Retina (tissue), 1 donor: Measurements from ENCODE around the gene AKT1.
"Not testable (repeated sequence)": the region's sequence is repeated elsewhere in the genome, so short reads cannot be mapped to it uniquely, and the experiment has no call there.

ENCODE experiments used
- DNase-seq: peaks from one replicate; pipeline ENCODE4 v3.0.0-alpha.2; 2016

AKT1 gene

DNA sequence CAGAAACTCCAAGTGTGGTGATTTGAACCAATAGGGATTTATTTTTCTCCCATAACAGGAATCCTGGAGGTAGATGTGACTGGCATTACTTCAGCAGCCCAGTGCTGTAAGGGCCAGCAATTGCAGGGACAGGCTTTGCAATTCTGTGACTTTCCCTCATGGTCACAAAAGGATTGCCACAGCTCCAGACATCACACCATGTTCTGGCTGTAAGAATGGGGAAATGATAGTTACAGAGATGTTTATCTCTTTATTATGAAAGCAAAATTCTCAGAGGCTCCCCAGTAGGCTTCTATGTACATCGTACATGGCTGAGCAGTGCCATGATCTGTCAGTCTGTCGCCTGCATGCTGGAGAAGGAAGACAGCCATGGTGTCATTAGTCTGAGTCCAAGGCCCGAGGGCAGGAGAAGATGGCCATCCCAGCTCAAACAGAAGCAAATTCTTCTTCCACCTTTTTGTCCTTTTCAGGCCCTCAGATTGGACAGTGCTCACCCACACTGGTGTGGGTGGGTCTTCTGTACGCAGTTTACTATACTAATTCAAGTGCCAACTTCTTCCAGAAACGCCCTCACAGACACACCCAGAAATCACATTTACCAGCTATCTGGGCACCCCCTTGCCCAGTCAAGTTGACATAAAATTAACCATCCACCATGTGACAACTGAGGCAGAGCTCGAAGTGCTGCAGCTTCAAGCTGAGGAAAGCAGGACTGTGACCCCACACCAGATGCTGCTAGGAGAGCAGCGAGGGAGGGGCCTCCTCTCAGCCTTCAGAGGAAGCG lies 22.6 kb upstream of the AKT1 start:
- DNase-seq: no peak

DNA sequence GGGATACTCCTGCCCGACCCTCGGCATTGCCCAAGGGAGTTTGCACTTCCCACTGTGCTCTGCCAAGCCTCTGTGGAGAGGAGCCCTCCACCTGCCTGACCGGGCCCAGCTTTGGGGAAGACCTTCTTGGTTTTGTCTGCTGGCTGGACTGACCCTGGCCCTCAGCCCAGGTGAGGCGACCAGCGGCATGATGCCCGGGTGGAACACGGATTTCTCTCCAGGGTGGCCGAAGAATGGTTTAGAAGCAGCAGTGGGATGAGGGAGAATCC lies 21.0 kb upstream of the AKT1 start:
- no peak for DNase-seq

DNA sequence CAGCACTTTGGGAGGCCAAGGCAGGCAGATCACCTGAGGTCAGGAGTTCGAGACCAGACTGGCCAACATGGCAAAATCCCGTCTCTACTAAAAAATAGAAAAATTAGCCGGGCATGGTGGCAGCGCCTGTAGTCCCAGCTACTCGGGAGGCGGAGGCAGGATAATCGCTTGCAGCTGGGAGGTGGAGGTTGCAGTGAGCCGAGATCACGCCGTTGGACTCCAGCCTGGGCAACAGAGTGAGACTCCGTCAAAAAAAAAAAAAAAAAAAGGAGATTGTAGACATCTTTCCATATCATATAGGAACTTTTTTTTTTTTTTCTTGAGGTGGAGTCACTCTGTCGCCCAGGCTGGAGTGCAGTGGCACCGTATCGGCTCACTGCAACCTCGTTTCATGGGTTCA lies 19.2 kb upstream of the AKT1 start:
- not testable (repeated sequence) for DNase-seq

DNA sequence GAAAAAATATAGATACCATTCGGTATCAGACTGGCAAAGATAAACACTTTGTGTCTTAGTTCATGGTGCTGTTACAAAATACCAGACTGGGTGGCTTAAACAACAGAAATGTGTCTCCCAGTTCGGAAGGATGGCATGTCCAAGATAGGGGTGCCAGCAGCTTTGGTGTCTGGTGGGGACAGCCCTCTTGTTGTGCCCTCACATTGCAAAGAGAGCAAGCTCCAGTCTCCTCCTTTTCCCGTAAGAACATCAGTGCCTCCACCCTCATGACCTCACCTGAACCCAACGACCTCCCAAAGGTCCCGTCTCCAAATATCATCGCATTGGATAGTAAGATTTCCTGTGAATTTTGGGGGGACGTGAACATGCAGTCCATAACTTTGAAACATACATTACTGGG lies 17.7 kb upstream of the AKT1 start:
- DNase-seq: no peak

DNA sequence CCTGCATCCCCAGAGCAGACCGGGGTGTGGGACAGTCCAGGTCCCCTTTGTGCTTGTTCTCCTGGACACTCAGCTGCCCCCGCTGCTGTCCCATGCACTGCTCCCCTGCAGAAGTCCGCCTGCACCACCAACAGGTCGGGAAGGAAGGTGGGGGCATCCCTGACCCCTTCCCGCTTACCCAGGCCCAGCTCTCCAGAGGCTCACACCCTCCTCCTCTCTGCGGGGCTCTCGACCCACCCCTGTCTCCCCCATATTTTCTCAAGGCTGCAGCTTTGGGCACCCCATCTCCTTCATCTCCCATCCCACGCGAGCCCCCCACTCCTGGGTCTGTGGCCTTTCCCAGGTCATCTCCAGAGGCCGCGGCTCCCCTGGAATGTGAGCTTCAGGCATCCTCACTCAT lies 14.8 kb upstream of the AKT1 start:
- DNase-seq: no peak

DNA sequence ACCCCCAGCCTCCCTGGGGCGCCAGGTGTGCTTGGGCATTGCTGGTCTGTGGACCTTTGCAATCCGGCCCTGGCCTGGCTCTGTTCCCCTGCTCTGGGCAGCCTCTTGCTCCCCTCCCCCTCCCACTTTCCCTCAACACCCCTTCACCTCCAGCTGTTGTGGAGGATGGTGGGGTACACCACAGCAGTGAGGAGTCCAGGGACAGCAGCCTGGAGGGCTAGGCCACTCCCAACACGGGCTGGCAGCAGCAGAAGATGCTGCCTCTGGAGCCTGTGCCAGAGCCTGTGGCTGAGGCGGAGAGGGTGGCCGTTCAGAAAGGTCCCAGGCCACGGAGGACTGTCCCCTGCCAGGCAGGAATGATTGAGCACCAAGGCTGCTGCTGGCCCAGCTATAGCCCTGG lies 12.9 kb upstream of the AKT1 start:
- DNase-seq: no peak

DNA sequence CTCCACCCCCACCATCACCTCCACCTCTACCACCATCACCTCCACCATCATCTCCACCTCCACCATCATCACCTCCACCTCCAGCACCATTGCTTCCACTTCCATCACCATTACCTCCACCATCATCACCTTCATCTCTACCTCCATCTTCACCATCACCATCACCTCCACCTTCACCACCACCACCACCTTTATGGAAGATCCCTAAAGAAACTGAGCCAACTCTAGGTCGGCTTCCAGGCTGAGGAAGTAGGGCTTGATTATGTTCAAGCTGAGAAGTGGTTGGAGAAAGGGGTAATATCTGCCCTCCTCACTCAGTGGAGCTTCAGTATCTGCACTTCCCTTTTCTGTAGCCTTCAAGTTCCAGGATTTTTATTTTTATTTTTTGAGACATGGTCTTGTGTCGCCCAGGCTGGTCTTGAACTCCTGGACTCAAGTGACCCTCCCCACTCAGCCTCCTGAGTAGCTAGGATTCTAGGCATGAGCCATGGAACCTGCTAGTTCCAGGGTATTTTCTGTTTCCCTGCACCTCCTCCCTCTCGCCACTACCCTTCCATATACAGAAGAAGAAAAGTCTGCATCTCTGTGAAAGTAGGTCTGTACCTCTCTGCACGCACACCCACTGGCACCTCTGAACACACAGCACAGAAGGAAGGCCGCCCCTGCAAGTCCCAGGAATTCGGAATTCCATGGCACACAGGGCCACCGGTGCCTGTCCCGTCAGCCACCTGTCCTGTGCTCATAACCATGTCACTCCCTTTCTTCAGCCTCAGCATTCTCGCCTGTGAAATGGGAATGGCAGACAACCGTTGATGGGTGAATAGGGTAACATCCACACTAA lies 11.3 kb upstream of the AKT1 start:
- no peak for DNase-seq

DNA sequence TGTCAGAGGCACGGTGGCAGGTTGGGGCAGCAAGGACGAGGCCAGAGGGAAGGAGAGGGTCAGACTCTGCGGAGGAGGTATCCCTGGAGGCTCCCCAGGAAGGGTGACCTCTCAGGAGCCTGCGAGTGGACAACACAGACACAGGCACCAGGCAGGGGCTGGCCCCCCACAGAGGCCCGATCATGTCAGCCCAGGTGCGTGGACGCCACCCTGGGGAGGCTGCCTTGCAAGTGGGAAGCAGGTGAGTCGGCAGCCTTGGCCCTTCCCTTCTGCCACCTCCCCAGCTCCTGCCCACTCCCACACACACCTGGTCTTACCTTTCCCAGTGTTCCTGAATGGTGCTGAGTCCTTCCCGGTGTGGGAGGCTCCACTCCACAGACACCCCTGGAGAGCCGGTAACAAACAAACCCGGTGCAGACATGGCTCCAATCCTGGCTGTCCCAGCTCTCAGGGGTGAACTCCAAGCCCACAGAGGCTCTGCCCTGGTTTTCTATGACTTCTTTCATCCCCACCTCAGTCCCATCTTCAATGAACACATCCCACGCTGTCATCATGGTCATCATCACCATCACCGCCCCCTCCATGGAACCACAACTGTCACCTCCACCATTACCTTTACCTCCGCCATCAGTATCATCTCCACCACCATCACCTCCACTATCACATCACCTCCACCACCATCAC lies 10.5 kb upstream of the AKT1 start:
- DNase-seq: no peak

DNA sequence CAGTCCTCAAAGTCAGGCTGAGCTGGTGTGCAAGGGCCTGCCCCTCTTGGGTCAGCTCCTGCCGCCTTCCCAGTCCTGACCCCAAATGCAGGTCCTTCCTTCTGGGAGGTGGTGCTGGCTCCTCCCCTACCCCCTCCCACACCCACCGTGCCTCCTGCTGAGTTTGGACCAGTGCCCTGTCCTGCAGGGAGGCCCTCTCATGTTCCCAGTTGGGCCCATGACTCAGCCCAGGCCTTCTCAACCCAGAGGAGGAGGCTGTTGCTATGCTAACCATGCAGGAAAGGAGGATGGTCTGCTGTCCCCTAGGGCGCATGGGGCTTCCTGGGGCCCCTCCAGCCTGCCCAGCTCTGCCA lies 9.8 kb upstream of the AKT1 start:
- no peak for DNase-seq

DNA sequence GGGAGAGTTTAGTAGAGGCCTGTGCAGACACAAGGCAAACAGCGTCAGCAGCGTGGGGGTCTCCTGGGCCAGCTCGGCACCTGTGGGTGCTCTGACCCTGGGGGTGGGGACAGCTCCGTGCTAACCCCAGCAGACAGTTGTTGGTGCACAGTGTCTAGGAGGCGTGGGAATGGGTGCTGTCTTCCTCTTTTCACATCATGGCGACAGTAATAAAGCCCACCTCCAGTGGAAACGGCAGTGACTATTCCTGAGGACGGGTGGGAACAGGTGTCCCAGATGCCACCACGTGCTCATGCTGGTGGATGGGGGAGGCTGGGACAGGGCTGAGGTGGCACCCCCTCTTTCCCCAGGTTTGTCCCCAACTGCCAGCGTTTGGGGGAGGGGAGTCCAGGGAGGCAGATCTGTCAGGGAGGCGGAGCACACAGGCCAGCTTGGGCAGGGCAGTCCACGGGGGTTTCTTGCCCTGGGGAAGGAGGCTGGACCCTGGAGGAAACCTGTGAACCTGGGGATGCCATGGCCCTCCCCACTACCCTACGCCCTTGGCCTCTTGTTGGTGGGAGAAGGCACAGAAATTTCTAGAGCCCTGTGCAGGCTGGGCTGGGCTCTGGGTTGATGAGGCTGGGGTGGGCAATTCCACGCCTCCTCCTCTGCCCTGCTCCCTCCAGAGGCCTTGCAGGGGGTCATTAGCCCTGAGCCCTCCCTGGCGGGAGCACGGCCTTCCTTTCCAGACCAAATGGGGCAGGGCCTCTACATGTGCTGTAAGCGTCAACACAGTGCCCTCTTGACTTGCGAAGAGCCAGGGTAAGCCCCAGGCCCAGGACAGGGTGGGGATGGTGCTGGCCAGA lies 9.2 kb upstream of the AKT1 start:
- DNase-seq: no peak

DNA sequence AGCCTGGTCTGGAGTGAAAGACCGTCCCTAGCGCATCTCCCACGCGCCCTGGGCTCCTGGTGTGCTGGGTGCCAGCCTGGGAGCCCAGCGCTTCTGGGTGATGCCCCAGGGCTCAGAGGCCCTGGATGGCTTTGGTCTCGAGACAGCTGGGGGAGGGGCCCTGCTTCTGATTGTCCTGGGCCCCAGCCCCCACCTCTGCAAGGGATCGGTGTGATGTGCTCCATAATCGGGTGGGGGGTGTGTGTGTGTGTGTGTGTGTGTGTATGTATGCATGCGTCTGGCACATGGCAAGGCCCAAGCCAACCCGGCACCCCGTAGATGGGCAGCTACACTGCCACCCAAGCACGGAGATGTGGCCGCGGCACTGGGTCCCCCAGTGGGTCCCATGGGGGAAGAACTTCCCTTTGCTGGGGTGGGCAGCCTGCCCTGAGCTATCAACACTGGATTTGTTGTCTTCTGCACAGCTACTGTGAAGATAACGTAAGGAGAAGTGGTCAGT lies 8.4 kb upstream of the AKT1 start:
- DNase-seq: no peak

DNA sequence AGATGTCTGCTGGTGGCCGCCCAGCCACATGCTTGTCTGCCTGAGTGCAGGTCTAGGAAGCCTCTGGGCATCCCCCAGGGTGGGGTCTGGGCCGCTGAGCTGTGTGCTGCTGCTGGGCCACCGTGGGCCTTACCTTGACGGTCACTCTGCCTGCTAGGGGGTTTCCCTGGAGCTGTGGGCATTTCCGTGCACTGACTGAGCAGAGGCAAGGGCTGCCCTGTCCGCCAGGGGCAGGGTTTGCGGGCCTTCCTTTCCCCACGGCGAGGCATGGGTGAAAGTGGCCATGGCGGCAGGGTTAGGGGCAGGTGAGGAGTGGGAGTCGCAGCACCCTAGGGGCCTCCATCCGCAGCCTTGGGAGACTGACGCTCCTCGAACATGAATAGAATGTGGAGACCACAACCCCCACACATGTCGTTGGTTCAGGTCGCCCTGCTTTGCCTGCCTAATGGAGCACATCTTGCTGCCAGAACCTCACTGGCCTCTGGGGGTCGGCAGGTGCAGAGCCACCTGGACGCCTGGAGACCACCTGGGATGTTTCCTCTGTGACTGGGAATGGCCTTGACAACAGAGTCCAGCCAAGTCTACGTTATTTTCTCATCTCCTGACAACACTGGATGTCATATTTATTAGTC lies 7.8 kb upstream of the AKT1 start:
- no peak for DNase-seq

DNA sequence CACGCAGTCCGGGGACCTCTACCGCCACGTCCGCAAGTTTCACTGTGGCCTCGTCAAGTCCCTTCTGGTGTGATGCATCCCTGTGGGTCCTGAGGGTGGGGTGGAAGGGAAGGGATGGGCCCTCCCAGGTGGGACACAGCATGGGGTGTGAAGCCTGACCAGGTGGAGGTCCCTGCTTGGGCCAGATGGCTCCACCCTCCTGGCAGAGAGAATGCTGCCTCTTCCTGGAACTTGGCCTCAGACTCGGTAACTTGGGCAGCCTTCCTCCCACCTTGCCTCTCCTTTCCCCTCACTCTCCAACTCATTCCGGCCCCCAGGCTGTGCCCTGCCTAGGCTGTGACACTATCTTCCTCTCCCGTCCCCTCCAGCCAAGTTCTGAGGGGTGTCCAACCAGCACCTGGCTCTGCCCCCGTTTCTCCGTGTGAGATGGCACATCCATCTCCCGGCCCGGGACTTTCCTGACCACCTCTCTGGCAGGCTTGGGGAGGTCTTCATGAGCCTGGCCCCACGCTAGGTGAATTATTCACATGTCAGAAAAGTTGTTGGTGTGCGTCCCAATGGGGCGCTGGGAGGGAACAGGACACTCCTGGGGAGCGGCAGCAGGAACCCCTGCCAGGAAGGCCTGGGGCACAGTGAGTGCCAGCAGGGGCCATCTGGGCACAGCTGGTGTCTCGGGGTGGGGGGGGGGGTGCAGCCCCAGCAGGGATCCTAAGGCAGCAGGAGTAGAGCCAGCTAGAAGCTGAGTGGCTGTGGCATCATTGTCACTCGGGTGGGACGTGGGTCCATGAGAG lies 7.0 kb upstream of the AKT1 start:
- DNase-seq: no peak

DNA sequence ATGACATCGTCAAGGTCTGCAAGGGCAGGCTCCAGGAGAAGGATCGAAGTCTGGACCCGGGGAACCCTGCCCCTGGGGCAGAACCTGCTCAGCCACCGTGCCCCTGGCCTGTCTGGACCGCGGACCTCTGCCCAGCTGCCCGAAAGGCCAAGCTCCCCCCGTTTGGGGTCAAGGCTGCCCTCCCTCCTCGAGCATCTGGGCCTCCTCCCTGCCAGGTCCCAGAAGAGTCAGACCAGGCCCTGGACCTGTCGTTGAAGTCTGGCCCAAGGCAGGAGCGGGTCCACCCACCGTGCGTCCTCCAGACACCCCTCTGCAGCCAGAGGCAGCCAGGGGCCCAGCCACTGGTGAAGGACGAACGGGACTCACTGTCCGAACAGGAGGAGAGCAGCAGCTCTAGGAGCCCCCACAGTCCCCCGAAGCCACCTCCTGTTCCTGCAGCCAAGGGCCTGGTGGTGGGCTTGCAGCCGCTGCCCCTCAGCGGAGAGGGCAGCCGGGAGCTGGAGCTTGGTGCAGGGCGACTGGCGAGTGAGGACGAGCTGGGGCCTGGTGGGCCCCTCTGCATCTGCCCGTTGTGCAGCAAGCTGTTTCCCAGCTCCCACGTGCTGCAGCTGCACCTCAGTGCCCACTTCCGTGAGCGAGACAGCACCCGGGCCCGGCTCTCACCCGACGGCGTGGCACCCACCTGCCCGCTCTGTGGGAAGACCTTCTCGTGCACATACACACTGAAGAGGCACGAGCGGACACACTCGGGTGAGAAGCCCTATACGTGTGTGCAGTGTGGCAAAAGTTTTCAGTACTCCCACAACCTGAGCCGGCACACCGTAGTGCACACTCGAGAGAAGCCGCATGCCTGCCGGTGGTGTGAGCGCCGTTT lies 6.2 kb upstream of the AKT1 start:
- DNase-seq: no peak

DNA sequence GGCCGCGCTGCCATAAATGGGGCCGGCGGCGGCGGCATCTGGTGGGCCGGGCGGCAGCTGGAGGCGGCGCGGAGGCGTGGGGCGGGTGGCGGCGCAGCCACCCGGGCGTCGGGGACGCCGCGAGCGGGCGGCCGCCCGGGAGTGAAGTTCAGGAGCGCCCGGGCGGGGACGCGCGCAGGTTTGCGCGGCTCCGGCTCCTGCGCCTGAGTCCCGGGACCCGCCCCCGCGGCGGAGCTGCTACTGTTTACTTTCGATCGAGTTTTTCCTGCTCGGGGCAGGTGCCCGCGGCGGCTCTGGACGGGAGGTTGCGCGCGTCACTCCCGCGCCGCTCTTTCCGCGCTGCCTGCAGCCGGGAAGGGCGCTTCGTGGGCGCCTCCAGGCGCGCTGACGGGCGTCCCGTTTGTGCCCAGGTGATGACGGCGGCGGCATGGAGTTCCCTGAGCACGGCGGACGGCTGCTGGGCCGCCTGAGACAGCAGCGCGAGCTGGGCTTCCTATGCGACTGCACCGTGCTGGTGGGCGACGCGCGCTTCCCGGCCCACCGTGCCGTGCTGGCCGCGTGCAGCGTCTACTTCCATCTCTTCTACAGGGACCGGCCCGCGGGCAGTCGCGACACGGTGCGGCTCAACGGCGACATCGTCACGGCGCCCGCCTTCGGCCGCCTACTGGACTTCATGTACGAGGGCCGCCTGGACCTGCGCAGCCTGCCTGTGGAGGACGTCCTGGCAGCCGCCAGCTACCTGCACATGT lies 5.4 kb upstream of the AKT1 start, which contains the start of gene ZBTB42:
ZBTB42 (plus strand) TSS at position 331 of the 749 bp plus-strand sequence; CDS start at position 428, 97 bp downstream.
- peak; percentile 77 for DNase-seq

DNA sequence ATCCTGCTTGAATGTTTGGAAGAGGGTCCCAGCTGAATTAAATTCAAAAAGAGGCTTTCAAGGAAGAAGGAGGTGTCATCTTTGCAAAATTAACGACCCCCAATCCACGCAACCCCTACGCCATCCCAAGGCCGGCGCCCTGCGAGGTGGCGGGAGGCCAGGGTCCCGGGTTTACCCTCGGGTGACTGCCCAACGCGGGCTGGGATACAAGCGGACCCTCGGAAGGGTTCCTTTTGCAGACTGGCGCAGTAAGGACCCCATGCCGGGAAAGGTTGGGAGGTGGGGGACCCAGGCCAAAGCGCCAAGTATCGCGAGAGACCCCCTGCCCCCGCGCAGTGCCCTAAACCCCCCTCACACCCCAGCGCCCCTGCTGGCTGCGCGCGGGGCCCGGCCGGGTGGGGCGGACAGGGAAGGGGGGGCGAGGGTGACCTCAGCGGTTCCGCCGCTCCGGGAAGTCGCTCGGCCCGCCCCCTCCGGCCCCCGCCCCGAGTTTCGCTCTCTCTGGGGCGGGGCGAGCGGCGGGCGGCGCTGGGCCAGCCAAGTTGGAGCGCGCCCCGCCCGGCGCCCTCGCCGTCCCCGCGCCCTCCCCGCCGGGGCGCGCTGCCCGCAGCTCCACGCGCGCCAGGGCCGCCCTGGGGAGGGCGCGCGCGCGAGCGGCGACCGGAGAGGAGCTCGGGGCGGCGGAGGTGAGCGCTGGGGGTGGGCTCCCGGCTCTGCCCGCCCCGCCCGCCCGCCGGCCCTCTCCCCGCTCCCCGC lies 4.6 kb upstream of the AKT1 start:
- DNase-seq: peak; percentile 70

DNA sequence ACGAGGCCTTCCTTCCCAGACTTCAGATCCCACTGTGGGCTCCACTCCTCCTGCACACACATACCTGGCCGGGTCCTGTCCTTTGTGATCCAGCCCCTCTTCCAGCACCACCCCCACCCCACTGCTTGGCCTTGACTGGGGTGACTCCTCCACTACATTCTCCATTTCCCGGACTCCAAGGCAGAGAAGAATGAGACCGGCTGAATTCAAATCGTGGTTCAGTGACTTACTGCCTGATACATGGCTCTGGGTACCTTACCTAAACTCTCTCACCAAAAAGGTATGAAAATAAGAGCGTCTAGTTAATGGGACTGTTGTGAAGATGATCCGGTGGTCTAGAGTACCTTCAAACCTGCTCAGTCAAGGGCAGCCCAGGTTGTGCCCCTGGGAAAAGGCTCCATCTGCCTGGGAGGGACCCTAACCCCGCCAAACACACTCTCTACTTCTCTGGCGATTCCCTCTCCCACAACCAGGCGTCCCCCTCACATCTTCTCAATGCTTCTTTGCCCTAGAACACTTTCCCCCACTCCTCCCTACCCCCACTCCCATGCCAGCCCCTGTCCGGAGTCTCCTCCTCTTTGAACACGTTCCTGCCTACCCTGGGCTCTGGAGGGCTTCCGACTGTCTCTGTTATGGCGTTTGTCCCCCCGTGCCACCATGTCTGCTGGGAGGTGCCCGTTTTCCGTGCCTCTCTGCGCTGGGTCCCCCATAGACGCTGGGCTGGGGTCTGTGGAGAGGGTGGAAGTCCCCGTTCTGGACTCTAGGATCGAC lies 3.9 kb upstream of the AKT1 start:
- DNase-seq: peak; percentile 67
